DMS 273 (cell line): Measurements from ENCODE around the gene SYCE3.

ENCODE experiments used
- DNase-seq: peaks from one replicate; lab custom pipeline; 2025; ENCODE audit not compliant: unreplicated experiment; lab: John Stamatoyannopoulos, UW

SYCE3 gene

DNA sequence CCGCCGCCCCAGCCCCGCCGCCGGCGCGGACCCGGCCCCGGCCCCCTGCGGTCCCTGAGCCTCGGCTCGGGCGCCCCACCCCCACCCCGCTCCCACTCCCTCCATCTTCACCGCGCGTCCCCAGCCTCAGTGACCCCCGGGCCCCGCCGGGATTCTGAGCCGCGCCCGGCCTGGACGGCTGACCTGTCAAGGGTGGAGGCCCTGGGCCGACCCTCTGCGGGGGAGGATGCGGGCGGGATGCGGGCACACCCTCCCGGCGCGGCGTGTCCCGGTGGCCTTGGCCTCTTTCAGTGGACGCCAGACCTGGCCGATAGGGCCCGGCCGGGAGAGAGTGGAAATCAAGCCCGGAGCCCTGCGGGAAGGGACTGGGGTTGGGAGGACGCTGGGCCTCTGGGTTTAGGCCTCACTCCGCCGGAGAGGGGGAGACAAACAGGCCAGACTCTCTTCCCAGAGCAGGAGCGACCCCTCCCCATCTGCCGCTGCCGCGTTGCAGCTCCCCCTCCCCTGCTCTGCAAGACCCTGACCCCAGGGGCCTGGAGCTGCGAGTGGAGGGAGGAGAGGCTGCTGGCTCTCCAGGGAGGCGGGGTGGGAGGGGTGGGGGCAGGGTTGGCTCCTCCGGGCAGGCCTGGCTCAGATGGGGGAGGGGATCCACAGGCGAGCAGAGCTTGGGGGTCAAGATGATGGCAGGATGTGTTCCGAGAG, 38.4 kb upstream of the SYCE3 start:
- no peak for DNase-seq

DNA sequence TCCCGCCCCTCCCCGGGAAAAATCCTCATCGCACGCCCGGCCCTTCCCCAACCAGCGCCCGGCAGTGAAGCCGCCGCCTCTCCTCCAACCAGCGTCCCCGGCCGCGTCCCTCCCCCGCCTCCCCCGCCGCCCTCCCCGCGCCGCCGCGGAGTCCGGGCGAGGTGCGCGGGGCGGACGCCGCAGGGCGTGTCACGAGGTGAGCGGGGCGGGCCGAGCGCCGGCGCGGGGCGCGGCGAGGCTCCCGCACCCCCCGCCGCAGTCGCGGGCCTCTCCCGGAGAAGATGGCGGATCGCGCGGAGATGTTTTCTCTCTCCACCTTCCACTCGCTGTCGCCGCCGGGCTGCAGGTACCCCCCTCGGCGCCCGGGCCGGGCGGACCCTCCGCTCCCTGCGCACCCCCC, 37.8 kb upstream of the SYCE3 start, which contains the start of gene MAPK8IP2:
MAPK8IP2 (plus strand) TSS at position 256 of the 400 bp plus-strand sequence; CDS start at position 282, 26 bp downstream.
- peak; percentile 74 for DNase-seq

DNA sequence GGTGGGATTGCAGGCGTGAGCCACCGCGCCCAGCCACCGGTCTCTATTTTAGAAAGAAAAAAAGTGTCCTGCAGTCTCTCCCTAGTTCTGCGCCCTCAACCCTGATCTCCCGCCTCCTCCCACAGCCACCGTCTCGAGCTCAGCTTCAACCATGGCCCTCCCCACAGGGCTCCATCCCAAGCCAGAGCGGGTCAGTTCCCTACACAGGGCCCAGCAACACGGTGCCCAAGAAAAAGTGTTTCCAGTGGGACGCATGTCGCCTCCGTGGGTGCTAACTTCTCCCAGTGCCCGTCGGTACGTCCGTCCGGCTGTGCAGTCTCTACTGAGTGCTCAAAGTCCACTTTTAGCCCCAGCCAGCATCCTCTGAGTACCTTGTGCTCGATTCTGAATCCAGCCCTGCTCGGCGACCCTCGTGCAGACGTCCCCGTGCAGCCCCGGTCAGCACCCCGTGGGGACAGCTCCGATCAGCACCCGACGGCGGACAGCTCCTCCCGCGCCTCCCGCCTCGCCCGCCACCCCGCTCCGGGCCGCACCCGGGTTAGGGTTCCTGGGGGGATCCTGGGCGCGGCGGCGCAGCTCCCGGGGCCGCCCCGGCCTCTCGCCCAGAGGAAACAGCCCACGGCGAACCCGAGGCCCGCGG, 37.2 kb upstream of the SYCE3 start:
- peak; percentile 50 for DNase-seq

DNA sequence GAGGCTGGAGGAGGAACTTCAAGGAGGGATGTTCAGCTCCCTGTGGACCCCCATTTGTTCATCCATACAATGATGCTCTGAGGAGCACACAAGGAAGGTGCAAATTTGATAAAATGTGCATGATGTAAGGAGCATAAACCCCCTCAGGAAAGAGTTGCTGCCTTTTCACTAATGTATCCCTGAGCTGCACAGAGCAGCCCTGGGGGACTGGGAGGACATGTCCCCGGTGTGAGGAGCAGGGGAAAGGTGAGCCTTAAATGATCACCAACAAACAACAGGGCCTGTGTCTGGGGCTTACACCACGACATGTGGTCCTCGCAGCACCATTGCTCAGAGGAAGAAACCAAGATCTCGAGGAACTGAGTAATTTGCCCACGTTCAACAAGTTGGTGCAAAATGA, 34.4 kb upstream of the SYCE3 start:
- DNase-seq, result no peak

DNA sequence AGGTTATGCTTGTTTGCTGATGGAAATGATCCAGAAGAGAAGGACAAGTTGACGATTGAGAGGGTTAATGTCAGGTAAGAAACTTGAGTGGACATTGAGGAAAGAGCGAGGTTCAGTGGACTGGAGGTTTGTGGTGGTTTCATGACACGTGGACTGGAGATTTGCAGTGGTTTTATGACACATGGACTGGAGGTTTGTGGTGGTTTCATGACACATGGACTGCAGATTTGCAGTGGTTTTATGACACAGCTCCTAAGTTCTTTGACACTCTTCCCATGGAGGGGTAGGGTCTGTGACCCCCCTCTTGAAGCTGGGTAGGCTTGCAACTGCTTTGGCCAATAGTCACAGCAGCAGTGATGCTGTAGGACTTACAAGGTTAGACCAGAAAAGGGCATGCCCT, 32.5 kb upstream of the SYCE3 start:
- DNase-seq, result no peak

DNA sequence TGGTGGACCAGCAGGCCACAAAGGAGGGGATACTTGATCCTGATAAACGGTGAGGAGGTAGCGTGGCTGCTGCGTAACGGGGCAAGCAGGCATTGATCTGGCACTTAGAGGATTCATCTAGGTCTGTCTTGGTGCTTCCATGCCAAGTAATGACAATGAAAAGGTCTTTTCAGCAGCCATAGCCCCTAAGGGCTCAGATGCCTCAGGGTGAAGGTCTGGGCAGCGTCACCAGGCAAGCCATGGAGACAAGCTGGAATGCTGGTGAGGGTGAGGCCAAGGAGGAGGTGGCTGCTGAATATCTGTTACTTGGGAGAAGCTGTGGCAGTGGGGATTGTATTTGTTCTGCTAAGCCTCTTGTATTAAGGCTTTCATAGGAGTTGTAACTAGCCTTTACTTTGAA, 24.7 kb upstream of the SYCE3 start:
- DNase-seq, result no peak

DNA sequence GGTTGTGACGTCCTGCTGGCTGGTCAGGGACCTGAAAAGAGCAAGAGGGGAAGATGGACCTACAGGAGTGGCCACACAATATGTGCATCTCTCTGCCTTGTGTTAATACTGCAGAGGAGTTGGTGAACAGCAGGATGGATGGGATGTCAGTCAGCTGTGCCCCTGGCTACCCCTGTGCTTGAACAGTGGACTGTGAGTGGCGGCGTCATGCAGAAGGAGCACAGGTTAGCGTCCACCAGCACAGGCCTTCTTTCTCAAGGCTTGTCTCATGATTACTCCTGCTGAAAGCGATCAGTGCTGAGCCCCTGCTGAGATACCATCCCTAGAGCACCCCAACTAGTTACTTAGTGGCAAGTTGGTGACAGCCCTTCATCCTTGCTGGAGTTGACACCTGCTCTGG, 23.7 kb upstream of the SYCE3 start:
- DNase-seq, result no peak

DNA sequence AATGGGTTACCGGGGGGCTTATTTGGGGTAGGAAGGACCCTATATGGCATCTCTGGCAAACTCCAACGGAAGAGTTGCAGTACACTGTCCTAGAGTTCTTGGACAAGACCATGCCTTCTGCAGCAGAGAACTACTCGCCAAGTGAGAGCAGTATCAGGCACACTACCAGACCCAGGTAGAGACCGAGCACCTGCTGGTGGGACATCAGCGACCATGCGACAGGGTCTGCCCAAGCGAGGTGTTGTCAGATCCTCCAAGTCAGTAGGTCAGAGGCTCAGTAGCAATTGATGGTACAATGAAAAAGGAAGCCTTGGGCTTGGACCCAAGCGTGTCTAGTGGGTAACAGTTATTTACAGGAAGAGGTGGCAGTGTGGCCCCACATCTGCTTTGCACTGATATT, 23.1 kb upstream of the SYCE3 start:
- DNase-seq, result no peak

DNA sequence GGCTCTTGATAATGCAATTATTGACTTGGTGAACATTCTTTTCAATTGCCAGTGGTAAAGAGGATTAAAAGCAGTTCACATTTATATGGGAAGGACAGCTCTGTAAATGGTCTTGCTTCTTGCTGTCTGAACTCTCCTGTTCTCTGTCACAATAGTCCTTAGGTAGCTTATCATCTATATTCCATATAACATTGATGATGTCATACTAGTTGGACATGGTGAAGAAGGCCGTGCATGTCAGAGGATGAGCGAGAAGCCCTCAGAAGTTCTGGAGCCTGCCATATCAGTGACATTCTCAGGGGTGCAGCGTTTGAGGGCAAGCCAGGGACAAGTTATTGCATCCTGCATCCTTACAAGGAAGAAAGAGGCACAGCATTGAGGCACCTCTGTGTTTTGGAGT, 22.5 kb upstream of the SYCE3 start:
- DNase-seq, result no peak

DNA sequence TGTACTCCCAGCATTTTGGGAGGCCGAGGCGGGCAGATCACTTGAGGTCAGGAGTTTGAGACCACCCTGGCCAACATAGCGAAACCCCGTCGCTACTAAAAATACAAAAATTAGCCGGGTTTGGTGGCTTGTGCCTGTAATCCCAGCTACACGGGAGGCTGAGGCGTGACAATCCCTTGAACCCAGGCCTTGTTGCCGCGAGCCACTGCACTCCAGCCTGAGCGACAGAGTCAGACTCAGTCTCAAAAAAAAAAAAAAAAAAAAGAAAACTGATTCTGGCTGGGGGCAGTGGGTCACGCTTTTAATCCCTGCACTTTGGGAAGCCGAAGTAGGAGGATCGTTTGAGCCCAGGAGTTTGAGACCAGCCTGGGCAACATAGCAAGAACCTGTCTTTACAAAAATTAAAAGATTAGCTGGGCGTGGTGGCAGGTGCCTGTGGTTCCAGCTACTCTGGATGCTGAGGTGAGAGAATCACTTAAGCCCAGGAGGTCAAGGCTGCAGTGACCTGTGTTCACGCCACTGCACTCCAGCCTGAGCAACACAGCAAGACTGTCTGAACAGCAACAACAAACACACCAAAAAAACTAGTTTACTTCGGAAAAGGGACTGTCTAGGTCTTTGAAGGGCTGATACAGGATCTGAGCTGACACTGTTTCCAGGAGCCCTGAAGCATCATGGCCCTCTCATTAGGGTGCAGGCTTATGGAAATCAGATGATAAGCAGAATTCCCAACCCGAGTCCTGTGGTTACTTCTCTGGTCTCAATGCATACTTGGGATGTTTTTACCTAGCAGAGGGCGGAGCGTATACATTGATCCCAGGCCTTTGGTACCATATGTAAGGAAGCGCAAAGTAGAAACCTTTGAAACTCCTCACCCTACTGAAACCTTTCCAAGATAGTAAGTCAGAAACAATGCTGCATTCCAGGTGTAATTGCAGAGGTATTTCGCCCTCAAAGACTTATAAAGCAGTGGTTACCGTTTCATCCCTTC, 21.7 kb upstream of the SYCE3 start:
- no peak for DNase-seq

DNA sequence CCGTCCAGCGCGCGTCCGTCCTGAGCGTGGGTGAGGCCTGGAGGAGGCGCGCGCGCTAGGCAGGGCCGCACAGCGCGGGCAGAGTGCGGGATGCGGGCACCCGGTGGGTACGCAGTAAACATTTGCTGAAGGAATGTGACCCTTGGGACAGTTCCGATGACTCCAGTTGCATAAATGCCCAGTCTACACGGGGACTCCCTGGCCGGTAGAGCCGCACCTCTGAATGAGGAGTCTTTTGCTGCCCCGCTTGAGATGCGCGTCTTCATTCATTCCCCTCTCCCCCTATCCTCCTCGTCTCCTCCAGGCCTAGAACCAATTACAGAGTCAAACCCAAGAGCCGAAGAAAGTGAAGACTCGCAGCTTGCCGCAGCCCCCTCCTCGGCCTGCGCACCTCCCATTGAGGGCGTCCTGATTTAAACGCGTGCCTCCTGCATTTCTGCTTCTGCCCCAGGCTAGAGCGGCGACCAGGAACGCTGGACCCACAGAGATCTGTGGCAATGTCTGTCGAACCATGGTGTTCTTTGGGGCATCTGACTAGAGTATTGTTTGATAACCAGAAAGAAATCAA, 20.7 kb upstream of the SYCE3 start:
- DNase-seq, result no peak

DNA sequence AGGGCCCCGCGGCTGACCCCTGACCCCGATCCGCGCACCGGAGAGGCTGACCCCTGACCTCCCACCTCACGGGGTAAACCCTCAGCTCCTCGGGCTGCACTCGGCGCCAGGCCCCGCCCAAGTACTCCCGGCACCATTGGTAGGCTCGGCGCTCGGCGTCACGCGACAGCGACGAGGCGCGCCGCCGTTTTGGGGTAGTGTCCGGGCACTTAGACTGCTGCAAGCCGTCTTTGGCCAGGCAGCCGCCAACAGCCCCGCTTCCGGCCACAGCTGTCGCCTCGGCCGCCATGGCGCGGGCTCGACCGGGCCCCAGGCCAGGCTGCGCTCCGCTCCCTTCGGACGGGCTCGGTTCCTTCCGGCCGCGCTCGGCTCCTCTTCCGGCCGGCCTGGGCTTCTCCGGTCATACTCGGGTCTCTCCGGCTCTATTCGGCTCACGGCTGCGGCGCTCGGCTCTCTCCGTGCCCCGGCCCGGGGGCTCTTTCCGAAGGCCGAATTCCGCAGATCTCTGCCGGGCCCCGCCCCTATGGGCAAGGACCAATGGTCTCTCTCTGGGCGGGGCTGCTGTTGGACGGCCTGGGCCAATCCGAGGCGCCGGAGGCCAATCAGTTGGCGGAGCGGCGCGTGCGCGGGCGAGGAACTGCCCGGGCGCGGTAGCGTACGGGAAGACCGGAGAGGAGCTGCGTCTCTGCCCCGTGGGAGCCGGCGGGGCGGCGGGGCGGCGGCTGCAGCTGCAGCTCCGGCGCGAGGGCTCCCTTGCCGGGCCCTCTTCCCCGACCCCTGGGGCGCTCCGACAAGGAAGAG, 20.0 kb upstream of the SYCE3 start, which contains the start of gene CHKB:
CHKB (minus strand) TSS at position 357 of the 801 bp plus-strand sequence; CDS start at position 289, 68 bp downstream.
- DNase-seq, result peak; percentile 98

DNA sequence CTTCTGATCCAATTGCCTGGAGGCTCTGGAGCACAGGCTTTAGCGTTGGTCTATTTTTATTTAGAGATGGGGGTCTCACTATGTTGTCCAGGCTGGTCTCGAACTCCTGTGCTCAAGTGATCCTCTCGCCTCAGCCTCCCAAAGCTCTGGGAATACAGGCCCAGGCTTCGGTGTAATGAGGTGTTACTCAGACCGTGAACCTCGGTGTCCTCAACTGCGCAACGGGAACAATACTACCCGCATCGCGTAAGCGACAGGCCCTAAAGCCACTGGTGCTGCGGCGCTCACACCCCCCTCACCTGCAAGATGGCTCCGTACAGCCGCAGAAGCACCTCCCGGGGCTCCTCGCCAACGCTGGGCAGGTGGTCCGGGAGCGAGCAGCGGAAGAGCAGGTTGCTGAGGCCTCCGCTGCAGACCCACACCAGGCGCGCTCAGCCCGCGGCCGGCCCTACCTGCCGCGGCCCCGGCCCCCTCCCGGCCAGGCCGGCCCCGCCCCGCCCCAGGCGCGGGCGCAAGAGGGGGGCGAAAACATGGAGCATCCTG, 19.3 kb upstream of the SYCE3 start:
- peak; percentile 66 for DNase-seq

DNA sequence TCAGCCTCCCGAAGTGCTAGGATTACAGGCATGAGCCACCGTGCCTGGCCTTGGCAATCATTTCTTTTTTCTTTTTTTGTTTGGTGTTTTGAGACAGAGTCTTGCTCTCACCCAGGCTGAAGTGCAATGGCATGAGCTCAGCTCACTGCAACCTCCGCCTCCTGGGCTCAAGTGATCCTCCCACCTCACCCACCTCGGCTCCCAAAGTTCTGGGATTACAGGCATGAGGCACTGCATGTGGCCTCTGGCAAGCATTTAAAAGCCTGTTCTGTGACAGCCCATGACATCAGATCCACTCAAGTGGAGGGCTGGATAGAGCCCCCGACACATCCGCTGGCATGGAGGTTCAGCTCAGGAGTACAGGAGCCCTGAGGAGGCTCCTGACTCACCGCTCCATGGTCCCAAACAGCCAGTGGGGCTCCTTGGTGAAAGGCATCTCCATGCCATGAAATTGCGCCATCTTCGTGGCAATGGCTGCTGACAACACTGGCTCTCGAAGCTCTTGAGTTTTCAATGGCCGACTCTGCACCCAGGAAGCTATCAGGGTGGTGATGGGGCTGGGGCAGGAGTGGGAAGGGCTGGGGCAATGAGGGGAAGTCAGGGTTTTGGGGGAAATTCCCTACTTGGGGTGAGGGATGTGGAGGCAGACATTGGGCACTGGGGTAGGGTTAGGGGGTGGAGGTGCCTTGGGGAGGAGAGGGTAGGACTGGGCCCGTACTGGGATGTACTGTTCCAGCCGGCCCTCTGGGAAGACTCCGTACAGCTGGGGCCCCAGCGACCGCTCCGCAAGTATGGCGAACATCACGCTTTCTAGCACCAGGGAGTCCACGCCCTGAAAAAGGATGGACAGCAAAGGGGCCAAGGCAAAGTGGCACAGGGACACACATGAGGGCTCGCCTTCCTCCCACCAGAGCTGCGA, 18.6 kb upstream of the SYCE3 start:
- no peak for DNase-seq

DNA sequence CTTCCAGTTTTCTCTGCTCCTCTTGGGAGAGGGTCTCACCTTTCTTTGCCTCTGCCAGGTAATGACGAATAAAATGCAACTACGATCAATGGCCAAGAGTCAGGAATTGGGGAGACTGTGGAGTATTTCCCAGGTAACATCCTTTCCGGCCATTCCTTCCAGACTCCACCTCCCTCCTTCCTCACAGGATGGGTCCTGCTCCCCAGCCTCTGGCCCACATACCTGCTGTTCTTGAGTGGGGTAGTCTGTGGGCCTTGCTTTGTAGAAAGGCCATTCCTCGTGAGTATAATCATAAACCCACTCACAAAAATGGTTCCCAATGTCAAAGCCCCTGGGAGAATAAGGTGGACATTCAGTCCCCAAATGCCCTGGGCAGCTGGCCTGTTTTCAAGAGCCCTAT, 17.0 kb upstream of the SYCE3 start:
- DNase-seq, result no peak

DNA sequence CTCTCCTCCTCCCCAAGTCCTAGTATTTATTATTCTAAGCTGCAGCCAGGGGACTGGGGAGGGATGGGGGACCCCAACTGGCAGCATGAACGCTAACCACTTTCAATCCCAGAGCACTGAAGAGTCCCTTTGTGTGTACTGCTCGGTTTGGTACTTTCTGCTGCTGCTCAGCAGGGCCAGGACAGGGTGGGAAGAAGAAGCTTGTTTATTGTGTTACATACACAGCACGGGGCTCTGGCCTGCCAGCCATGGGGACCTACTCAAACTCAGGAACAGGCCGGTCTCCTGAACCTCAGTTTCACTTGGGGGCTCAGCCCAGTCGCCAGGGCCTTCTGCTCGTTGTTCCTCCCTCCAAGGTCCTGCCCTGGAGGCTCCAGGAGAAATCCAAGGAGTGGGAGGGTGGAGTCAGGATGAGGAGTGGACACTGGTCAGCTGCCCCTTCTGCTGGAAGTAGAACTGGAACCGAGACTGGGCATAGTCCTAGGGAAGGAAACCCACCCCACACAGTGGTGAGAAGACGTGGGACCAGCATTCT, 16.1 kb upstream of the SYCE3 start:
- no peak for DNase-seq

DNA sequence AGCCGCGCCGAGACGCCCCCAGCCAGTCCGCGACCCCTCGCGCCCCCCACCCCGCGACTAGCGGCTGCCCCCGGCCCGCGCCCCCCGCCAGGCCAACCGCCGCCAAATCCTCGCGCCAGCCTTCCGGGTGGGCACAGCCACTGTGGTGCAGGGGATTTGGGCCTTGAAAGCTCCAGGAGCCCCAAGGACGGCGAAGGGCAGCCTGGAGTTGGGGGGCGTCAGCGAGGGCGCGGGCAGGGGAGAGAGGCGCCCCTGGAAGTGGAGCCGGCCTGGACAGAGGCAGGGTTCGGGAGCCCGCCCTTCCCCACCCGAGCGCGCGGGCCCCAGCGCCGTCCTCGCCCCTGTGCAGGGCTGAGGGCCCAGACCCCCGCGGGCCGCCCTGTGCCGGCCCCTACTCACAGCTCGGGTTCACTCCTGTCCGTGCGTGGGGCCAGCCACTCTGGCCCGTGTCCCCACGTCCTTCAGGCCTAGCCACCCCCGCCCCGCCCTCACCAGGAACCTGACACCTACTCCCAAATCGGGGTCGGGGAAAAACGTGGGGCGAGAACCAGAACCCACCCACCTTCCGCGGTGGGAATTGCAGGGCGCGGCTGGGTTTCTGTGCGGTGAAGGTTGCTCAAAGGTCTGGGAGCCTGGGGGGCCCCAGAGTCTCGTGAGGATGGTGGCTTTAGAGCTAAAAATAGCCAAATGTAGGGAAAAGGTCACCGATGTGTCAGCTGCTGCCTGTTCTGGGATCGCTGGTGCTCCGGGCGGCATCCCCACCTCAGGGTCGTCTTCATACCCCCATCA, 15.5 kb upstream of the SYCE3 start, which contains the start of gene CPT1B:
CPT1B (minus strand) TSS at position 441 of the 789 bp plus-strand sequence. CDS start 512 bp downstream, outside the sequence.
- no peak for DNase-seq

DNA sequence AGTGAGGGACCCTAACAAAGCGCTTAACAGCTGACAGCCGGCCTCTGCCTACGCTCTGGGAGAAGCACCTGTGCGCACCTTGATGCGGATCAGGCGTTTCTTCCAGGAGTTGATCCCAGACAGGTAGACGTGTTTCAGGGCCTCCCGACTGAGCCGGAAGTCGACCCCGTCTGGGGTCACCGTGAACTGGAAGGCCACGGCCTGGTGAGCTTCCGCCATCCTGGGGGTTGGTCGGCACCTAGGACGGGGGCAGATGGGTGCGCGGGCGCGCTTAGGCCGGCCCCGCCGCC, 14.9 kb upstream of the SYCE3 start:
- no peak for DNase-seq
